GM23338 (cell line): ENCODE measurements around the gene NYAP1.

Experiments
- CREB1 ChIP-seq: fragments of 250-450 bp; sonication (Bioruptor Pico); IDR thresholded peaks from 2 replicates; pipeline ENCODE4 v1.5.0; 2020; ENCODE audit warnings: low read depth, mild to moderate bottlenecking, moderate library complexity
- ETS1 ChIP-seq: IDR thresholded peaks from 2 replicates; pipeline ENCODE4 v1.6.1; 2016; ENCODE audit warnings: antibody characterized with exemption
- EZH2 ChIP-seq: fragments of 200-600 bp; sonication (generic); IDR thresholded peaks from one replicate; pipeline ENCODE4 v1.8.0; 2017; ENCODE audit warnings: antibody characterized with exemption, mild to moderate bottlenecking, low read depth; ENCODE audit not compliant: unreplicated experiment
- EZH2phosphoT487 ChIP-seq: fragments of 200-600 bp; sonication (generic); IDR thresholded peaks from one replicate; pipeline ENCODE4 v1.8.1; 2018; ENCODE audit warnings: antibody characterized with exemption; ENCODE audit not compliant: unreplicated experiment
- JUNB ChIP-seq: IDR thresholded peaks from one replicate; pipeline ENCODE4 v1.6.1; 2016; ENCODE audit warnings: antibody characterized with exemption; ENCODE audit not compliant: unreplicated experiment
- NANOG ChIP-seq: IDR thresholded peaks from 2 replicates; pipeline ENCODE4 v1.6.1; 2016; ENCODE audit warnings: antibody characterized with exemption, borderline replicate concordance
- POLR2AphosphoS5 ChIP-seq: IDR thresholded peaks from 2 replicates; pipeline ENCODE4 v1.6.1; 2016; ENCODE audit warnings: antibody characterized with exemption, low read depth
- REST ChIP-seq: IDR thresholded peaks from one replicate; pipeline ENCODE4 v1.6.1; 2018; ENCODE audit warnings: antibody characterized with exemption; ENCODE audit not compliant: unreplicated experiment
- STAT1 ChIP-seq: IDR thresholded peaks from one replicate; pipeline ENCODE4 v1.6.1; 2016; ENCODE audit warnings: antibody characterized with exemption; ENCODE audit not compliant: unreplicated experiment
- ZNF114 ChIP-seq: fragments of 250-450 bp; sonication (Bioruptor Pico); IDR thresholded peaks from 2 replicates; pipeline ENCODE4 v1.5.0; 2020; ENCODE audit warnings: mild to moderate bottlenecking, moderate library complexity
- TF ChIP-seq, protein P1 (sequence below), 2 experiments: fragments of 200-600 bp in 1 of 2; sonication (generic) in 1 of 2; conservative IDR thresholded peaks; 2 replicates each; pipeline versions ENCODE4 v1.5.1 to v1.6.1; 2016 to 2017; ENCODE audit warnings: antibody characterized with exemption in 2 of 2, low read depth in 2 of 2, mild to moderate bottlenecking in 2 of 2, moderate library complexity in 1 of 2
- TF ChIP-seq, protein P2 (sequence below): fragments of 250-450 bp; sonication (Bioruptor Pico); IDR thresholded peaks from 2 replicates; pipeline ENCODE4 v1.5.0; 2020; ENCODE audit warnings: mild to moderate bottlenecking, moderate library complexity

- TF ChIP-seq, protein P1, sequence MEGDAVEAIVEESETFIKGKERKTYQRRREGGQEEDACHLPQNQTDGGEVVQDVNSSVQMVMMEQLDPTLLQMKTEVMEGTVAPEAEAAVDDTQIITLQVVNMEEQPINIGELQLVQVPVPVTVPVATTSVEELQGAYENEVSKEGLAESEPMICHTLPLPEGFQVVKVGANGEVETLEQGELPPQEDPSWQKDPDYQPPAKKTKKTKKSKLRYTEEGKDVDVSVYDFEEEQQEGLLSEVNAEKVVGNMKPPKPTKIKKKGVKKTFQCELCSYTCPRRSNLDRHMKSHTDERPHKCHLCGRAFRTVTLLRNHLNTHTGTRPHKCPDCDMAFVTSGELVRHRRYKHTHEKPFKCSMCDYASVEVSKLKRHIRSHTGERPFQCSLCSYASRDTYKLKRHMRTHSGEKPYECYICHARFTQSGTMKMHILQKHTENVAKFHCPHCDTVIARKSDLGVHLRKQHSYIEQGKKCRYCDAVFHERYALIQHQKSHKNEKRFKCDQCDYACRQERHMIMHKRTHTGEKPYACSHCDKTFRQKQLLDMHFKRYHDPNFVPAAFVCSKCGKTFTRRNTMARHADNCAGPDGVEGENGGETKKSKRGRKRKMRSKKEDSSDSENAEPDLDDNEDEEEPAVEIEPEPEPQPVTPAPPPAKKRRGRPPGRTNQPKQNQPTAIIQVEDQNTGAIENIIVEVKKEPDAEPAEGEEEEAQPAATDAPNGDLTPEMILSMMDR (conservative IDR thresholded peaks at IDR 0.05; ENCODE audit: low read depth in 2 of 2), result no peak
- no peak for TF ChIP-seq JUNB
- TF ChIP-seq POLR2AphosphoS5, result no peak
- no peak for TF ChIP-seq CREB1
- no peak for TF ChIP-seq EZH2
- TF ChIP-seq STAT1, result no peak
- no peak for TF ChIP-seq EZH2phosphoT487
- no peak for TF ChIP-seq ZNF114 (CRISPR knock-in tag)
- TF ChIP-seq, protein P2, sequence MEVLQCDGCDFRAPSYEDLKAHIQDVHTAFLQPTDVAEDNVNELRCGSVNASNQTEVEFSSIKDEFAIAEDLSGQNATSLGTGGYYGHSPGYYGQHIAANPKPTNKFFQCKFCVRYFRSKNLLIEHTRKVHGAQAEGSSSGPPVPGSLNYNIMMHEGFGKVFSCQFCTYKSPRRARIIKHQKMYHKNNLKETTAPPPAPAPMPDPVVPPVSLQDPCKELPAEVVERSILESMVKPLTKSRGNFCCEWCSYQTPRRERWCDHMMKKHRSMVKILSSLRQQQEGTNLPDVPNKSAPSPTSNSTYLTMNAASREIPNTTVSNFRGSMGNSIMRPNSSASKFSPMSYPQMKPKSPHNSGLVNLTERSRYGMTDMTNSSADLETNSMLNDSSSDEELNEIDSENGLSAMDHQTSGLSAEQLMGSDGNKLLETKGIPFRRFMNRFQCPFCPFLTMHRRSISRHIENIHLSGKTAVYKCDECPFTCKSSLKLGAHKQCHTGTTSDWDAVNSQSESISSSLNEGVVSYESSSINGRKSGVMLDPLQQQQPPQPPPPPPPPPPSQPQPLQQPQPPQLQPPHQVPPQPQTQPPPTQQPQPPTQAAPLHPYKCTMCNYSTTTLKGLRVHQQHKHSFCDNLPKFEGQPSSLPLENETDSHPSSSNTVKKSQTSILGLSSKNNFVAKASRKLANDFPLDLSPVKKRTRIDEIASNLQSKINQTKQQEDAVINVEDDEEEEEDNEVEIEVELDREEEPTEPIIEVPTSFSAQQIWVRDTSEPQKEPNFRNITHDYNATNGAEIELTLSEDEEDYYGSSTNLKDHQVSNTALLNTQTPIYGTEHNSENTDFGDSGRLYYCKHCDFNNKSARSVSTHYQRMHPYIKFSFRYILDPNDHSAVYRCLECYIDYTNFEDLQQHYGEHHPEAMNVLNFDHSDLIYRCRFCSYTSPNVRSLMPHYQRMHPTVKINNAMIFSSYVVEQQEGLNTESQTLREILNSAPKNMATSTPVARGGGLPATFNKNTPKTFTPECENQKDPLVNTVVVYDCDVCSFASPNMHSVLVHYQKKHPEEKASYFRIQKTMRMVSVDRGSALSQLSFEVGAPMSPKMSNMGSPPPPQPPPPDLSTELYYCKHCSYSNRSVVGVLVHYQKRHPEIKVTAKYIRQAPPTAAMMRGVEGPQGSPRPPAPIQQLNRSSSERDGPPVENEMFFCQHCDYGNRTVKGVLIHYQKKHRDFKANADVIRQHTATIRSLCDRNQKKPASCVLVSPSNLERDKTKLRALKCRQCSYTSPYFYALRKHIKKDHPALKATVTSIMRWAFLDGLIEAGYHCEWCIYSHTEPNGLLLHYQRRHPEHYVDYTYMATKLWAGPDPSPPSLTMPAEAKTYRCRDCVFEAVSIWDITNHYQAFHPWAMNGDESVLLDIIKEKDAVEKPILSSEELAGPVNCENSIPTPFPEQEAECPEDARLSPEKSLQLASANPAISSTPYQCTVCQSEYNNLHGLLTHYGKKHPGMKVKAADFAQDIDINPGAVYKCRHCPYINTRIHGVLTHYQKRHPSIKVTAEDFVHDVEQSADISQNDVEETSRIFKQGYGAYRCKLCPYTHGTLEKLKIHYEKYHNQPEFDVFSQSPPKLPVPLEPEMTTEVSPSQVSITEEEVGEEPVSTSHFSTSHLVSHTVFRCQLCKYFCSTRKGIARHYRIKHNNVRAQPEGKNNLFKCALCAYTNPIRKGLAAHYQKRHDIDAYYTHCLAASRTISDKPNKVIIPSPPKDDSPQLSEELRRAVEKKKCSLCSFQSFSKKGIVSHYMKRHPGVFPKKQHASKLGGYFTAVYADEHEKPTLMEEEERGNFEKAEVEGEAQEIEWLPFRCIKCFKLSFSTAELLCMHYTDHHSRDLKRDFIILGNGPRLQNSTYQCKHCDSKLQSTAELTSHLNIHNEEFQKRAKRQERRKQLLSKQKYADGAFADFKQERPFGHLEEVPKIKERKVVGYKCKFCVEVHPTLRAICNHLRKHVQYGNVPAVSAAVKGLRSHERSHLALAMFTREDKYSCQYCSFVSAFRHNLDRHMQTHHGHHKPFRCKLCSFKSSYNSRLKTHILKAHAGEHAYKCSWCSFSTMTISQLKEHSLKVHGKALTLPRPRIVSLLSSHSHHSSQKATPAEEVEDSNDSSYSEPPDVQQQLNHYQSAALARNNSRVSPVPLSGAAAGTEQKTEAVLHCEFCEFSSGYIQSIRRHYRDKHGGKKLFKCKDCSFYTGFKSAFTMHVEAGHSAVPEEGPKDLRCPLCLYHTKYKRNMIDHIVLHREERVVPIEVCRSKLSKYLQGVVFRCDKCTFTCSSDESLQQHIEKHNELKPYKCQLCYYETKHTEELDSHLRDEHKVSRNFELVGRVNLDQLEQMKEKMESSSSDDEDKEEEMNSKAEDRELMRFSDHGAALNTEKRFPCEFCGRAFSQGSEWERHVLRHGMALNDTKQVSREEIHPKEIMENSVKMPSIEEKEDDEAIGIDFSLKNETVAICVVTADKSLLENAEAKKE (CRISPR knock-in tag), result no peak
- no peak for TF ChIP-seq NANOG
- no peak for TF ChIP-seq REST
- no peak for TF ChIP-seq ETS1
Observed at GRCh38 chr7:100444311-100445278, 39.1 kb upstream of the NYAP1 start.
